Forelimb muscle (tissue), 1 donor: ENCODE measurements around the gene PCNT. TPM values are rescaled to one million over a fixed set of nuclear protein-coding genes. Genes with fewer than 3 reads are reported as not detected.
A peak's percentile ranks its signal among the peaks of the same experiment; 100 is the strongest.
"Not testable (repeated sequence)": the region's sequence is repeated elsewhere in the genome, so short reads cannot be mapped to it uniquely, and the experiment has no call there.

Experiments used
- DNase-seq: peaks from one replicate; pipeline ENCODE4 v3.0.0-alpha.2; 2013; ENCODE audit warnings: low read depth
- polyA plus RNA-seq: library from polyadenylated mRNA; unstranded; fragments of 120-200 nt; gene quantifications from one replicate; pipeline ENCODE4 v1.2.1, GENCODE V29; 2013; ENCODE audit not compliant: insufficient read length

PCNT gene
- polyA plus RNA-seq, 1 donor = 66.6 TPM

DNA sequence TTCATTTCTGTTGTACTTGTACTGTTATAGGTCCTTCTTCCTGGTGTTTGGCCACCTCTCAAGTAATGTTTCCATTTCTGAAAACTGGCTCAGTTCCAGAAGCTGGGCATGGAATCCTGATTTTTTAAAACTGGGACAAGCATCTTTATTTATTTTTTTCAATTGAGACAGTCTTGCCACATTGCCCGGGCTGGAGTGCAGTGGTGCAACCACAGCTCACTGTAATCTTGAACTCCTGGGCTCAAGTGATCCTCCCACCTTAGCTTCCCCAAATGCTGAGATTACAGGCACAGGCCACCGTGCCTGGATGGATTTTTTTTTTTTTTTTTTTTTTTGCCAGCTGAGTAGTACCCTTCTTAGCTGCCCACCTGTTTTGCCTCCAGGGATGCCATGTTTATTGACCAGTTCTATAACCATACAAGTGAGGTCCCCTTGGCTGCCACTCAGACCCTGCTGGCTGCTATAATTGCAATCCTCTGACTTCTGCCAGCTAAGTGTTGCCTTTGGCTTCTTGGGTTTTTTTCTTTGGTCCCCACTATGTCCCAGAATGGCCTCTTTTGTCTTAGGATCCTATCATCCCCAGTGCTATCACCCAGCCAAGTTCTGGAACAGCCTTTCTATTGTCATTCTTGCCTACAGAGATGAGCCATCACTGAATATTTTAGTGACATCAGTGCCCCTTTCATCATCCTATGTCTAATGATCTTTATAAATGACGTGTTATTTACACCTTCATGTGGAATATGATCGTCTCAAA lies 130.9 kb downstream of the PCNT start:
- no peak for DNase-seq

DNA sequence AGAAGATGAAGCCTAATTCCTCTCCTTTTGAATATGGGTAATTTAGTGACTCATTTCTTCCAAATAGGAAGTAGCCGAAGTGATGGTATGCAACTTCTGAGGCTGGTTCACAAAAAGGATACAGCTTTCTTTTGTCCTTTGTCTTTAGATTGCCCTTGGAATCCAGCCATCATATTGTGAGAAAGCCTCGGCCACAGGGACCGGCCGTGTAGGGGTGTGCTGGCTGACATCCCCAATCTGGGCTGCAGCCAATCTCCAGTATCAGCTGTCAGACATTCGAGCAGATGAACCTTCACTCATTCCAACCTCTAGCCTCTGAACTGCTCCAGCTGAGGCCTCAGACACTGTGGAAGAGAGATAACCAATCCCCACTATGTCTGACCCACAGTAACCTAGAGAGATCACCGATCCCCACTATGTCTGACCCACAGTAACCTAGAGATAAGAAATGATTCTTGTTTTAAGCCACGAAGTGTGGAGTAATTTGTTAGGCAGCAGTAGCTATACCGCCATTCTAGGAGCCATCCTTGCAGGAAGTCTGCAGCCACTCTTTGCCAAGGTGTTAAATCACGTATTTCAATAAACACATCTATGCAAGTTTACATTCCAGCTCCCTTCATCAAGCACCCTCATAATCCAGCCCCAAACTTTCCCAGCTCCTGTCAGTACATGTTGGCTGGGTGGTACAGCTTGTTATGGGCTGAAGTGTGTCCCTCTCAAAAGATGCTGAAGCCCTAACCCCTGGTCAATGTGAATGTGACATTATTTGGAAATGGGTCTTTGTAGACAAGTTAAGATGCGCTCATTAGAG lies 131.8 kb downstream of the PCNT start:
- no peak for DNase-seq

DNA sequence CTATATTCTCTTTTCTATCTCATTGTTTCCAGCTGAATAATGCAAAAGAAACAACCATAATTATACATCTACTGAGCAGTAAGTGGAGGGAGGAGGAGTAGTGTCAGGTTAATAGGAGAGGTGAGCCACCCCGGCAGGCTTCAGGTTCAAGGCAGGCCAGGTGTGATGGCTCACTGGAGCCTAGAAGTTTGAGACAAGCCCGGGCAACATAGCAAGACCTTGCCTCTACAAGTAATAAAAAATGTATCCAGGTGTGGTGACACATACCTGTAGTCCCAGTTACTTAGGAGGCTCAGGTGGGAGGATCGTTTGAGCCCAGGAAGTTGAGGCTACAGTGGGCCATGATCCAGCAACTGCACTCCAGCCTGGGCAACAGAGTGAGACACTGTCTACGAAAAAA lies 132.8 kb downstream of the PCNT start:
- no peak for DNase-seq

DNA sequence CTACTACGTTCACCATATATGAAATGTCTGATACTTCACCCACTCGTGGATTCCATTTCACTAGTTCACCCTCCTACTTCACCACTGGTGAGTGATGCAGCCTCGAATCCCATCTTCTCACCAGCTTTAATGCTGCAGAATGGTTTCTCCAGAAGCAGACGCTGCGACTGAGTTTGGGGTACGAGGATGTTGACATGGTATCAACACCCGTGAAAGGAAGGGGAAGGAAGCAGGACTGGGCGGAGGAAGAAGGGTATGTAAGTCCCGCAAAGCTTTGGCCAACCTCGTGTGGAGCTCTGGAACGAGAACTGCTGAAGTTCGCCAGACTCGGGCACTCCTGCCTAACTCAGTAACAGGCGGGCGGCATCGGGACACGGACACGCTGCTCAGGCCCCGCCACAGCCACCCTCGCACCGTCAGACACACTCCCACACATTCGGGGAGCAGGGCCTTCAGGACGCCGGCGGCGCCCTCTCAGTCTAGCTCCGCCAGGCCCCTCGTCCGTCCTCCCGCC lies 133.9 kb downstream of the PCNT start:
- no peak for DNase-seq

DNA sequence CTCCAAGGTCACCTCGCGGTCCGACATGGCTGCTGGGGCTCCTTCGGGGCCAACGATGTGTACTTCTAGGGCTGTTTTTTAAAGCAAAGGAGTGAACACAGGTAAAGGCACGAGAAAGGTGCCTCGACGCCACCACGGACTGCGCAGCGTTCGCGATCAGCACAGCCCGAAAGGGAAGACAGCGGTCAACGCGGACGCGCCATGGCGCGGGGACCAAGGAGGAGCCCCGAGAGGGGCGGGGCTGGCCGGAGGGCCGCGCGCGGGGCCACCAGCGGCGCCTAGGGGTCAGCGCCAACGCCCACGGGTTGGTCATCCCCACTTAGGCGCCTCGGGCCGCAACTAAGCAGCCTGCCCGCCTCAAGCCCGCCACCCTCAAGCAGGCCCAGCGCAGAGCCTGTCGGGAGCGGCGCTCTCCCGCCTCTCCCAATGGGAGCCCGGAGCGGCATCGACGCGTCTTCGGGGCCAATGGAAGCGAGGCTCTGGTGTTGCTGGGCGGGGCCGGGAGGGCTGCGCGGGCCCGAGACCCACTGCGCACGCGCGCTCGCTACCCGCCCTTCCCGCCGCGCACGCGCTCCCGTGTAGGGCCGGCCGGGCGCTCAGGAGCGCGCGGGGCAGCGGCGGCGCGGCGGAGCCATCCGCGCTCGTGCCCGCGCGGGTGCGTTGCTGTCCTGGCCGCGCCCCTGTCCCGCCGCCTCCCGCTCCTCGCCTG lies 134.5 kb downstream of the PCNT start, which contains the start of gene DIP2A:
TSS of gene DIP2A (plus strand) at position 577 of the 709 bp plus-strand sequence. CDS start 241 bp downstream, outside the sequence.
- peak; percentile 85 for DNase-seq

DNA sequence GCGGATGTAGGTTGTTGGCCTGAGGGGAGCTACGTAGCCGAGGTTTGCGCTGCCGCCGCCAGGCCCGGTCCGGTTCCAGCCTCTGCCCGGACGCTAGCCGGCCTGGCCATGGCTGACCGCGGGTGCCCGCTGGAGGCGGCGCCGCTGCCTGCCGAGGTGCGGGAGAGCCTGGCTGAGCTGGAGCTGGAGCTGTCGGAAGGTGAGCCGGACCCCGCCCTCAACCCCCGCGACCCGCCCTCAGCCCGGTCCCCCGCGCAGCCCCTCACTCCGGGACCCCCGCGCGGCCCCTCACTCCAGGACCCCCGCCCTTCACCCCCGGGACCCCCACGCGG lies 135.0 kb downstream of the PCNT start:
- DNase-seq = no peak

DNA sequence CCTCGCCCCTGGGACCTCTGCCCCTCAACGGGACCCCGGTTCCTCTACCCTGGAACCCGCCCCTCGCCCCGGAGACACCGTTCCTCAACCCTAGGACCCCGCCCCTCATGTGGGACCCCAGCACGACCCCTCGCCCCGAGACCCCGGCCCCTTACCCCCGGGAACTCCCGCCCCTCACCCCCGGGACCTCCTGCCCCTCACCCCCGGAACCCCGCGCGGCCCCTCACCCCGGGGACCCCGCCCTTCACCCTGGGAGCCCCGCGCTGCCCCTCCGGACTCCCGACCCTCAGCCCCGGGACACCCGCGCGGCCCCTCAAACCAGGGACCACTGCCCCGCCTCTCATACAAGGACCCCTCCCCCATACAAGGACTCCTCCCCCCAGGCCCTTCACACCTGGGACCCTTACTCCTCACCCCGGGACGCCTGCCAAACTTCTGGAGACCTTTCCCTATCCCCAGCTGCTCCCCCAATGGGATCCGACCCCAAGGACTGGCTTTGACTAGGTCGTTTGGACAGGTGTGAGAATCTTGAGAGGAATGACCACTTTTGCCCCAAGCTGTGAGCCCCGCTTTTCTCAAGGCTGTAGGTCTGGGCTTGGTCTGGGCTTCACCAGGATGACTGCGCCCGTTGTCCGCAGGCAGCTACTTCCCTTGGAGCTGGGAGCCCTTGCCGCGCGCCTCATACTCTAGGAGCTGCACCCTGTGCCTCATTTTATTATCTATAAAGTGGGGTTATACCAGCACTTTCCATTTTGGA lies 135.6 kb downstream of the PCNT start:
- no peak for DNase-seq

DNA sequence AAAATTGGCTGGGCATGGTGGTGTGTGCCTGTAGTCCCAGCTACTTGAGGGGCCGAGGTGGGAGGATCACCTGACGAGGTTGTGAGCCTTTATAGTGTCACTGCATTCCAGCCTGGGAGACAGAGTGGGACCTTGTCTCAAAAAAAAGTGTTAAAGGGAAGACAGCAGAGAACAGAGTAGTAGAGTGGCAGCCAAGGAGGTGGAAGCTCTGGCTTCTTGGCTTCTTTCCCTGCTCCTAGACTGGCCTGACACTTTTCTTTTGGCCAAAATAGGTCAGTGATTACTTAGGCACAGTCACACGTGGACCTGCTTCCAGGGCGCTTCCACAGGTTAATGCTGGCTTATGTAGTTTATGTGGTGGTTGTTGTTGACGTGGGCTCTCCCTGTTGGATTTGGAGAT lies 138.0 kb downstream of the PCNT start:
- DNase-seq = no peak

DNA sequence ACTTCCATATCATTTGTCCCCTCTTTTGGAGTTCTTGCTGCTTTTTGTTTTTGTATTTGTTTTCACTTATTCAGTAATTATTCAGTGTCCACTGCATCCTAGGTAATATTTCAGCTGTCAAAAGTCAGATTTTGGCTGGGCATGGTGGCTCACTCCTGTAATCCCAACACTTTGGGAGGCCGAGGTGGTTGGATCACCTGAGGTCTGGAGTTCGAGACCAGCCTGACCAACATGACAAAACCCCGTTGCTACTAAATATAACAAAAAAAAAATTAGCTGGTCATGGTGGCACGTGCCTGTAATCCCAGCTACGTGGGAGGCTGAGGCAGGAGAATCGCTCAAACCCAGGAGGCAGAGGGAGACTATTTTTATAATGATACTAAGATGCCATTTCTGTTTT lies 141.2 kb downstream of the PCNT start:
- not testable (repeated sequence) for DNase-seq

DNA sequence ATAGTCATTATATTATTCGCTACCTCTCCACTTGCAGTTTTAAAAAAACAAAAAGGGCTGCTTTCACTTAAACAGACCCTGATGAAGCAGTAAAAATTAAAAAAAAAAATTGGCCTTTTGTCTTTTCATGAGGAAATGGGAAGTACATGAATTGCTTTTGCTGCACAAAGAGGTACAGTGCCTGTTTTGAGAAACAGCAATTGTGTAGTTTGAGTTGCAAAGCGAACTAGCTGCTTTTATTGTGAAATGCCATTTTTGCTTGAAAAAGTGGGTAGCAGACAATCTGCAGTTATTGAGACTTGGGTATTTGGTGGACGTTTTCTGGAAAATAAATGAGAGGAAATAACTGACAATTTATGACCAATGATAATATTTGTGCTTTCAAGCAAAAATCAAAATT lies 141.7 kb downstream of the PCNT start:
- DNase-seq = no peak

DNA sequence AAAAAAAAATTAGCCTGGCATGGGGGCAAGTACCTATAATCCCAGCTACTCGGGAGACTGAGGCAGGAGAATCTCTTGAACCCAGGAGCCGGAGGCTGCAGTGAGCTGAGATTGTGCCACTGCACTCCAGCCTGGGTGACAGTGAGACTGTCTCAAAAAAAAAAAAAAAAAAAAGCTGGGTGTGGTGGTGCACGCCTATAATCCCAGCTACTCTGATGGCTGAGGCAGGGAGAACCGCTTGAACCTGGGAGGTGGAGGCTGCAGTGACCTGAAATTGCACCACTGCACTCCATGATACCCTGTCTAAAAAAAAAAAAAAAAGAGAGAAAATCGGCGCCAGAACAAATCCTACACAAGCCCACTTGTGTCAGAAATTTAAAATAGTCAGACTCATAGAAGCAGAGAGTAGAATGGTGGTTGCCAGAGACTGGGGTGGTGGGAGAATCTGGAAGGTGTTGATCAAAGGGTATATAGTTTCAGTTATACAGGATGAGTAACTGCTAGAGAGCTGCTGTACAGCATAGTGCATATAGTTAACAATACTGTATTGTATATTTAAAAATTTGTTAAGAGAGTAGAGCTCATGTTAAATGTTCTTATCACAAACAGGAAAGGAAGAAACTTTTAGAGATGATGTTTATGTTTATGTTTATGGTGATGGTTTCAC lies 144.3 kb downstream of the PCNT start:
- no peak for DNase-seq

DNA sequence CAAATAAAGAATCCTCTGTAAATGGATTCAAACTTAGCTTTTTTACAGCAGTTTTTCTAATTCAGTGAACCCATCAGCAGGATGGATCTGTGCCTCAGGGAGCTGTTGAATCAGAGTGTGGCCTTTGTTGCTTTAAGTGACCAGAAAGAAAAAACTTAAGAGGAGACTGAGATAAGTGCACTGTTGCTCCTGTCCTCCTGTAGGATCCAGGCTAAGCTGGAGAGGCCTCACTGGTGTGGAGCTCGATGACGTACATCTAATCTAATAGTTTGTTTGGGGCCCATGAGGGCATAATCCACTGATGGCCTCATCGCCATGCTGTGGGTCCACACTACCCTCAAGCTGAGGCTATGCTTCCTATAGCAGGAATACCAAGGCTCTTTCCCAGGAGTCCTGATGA lies 145.3 kb downstream of the PCNT start:
- DNase-seq = no peak

DNA sequence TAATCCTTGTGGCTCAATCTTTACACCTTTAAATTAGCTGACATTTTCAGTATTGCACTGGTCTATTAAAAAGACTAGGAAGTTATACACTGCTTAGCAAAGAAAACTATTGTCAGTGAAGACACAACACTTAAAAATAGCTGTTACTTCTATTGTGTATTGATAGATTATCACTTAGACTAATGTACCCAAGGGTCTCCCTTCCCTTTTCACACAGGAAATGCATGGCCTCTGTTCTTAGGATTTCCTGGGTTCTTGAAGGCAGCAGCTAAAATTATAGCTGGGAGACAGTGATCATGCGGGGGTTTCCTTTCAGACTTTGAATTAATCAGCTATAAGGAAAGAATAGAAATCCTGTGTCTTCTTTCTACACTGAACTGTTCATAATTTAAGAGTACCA lies 147.6 kb downstream of the PCNT start:
- DNase-seq = no peak

DNA sequence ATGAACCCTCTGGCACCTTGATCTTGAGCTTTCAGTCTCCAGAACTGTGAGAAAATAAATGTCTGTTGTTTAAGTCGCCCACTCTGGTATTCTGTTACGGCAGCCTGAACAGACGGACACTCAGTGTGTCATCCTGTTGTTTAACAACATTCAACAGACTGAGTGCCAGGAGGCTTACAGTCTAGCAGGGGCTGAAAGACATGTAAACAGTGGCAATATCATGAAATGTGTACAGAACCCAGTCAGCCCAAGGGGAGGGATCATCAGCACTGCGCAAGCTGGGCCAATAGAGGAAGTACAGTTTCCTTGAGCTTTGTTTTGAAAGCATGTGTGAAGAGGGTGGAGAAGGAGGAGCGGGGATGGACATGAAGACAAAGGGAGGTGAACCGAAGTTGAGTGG lies 148.3 kb downstream of the PCNT start:
- no peak for DNase-seq

DNA sequence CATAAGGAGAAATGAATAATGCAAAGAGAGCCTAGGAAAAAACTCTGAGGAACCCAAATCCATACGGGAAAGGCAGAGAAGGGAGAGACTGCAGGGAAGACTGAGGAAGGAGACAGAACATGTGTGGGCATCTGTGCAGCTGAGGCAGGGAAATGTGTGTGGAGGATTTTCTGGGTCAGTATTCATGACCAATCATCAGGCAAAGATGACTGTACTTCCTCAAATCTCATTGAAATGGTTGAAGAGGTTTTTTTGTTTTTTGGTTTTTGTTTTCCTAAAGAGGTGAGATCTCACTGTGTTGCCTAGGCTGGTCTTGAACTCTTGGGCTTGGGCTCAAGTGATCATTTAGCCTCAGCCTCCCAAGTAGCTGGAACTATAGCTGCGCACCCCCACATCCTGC lies 150.4 kb downstream of the PCNT start:
- no peak for DNase-seq

DNA sequence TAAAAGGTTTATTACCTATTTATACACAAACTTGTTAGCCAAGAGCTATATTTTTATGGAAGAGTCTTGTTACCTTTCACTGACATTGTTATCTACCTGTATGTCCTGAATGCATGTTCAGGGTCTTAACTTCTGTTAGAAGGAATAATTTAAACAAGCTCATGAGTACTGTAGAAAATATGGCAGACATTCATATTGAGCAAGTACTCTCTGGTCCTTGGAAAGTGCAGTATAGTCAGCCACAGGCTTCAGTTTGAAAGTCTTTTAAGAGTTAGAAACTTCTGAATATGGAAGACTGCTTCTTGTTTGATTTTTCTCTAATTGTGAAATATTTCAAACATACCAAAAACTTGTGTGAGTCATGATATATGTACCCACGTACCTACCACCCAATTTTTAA lies 151.3 kb downstream of the PCNT start:
- no peak for DNase-seq

DNA sequence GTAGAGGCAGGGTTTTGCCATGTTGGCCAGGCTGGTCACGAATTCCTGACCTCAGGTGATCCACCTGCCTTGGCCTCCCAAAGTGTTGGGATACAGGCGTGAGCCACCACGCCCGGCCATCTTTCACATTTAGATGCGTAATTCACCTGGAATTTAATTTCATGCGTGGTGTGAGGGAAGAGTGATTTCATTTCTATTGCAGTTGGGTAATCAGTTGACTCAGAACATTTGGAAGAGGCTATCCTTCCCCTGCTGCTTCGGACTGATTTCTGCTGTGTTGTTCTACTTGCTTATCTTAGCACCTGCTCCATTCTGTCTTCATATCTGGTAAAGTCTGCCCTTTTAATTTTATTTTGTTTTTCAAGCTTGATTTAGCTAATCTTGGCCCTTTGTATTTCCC lies 153.8 kb downstream of the PCNT start:
- no peak for DNase-seq

DNA sequence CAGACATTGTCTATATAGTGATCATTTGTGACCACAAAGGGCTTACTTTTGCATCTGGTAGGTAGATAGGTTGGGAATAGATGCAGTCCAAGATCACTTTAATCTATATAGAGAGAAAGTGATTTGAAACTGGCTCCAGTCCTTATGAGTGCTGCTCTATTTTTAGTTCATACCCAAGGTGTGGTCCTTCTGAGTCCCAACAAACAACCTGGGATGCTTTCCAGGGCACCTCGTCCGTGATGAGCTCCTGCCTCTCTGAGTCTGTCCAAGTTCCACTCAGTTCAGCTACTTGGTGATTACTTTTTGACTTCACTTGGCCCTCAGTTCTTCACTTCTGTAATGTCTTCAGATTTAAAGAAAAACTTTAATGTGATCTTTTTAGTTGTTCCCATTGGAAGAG lies 155.0 kb downstream of the PCNT start:
- DNase-seq = no peak

DNA sequence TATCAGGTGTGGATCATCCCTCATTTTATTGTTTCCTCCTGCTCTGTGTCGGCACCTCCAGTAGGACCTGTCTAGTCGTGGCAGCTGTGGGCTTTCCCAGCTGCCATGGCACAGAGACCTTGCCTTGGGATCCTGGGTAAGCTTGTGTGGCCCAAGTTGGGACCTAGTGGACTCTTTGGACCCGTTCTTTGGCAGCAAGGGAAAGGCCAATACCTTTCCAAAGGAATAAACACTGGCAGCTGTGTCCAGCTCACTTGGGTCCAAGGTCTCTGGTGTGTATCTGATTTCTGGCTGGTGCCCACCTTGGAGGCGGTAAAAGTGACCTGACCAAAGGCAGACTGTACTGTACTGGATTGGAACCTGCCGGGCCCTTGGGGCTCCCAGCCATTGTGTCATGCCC lies 156.5 kb downstream of the PCNT start:
- no peak for DNase-seq

DNA sequence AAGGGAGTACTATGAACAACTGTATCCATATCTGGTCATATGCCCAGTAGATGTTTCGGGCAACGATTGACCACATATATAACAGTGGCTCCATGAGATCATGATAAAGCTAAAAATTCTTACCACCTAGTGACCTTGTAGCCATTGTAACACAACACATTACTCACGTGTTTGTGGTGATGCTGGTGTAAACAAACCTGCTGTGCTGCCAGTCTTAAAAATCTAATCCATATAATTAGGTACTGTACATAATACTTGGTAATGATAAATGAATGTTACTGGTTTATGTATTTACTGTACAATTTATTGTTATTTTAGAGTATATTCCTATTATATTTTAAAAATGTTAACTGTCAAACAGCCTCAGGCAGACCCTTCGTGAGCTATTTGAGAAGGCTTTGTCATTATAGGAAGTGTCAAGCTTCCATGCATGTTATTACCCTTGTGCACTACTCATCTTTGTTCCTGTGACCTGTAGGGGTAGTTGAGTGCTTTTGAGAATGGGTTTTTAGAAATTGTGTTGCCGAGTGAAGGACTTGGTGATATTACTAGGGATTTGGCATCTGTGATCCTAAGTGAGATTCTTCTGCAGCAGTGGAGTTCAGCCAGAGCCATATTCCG lies 158.4 kb downstream of the PCNT start:
- DNase-seq = no peak

DNA sequence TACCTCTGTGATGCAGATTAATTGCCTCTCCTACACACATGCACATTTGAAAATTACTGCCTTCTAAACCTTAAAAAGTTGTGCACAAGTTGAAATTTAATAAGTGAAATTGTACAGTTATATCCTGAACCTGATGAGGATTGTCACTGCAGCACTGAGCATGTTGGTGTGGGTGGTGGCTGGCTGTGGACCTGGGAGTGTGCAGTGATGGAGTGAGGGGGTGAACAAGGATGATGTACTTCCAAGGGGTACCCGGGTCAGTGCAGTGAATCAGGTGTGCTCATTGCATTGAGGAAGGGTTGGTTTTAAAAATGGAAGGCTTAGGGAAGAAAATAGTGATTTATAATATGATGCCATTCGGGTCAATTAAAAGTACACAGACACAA lies 158.9 kb downstream of the PCNT start:
- no peak for DNase-seq
